HCT116 (cell line): ENCODE measurements around the gene PEG3.

Experiments
- CTCF ChIP-seq, 3 experiments: fragments of 200-600 bp in 1 of 3; sonication (generic) in 1 of 3; IDR thresholded peaks in 2 of 3; conservative IDR thresholded peaks in 1 of 3; 2 replicates each; pipeline ENCODE4 v1.5.1; 2012 to 2017; ENCODE audit warnings: low read depth in 2 of 3, low read length in 2 of 3, antibody characterized with exemption in 1 of 3, borderline replicate concordance in 1 of 3, control low read depth in 1 of 3, mild to moderate bottlenecking in 1 of 3, mixed read lengths in 1 of 3, mixed run types in 1 of 3, moderate library complexity in 1 of 3; ENCODE audit not compliant: insufficient read depth in 1 of 3
- EZH2 ChIP-seq: fragments of 200-600 bp; sonication (generic); IDR thresholded peaks from 2 replicates; pipeline ENCODE4 v1.6.1; 2017; ENCODE audit warnings: antibody characterized with exemption, mixed run types
- EZH2phosphoT487 ChIP-seq: fragments of 200-600 bp; IDR thresholded peaks from 2 replicates; pipeline ENCODE4 v1.6.1; 2018; ENCODE audit warnings: antibody characterized with exemption, borderline replicate concordance
- JUND ChIP-seq: IDR thresholded peaks from 2 replicates; pipeline ENCODE4 v1.6.1; 2012
- POLR2A ChIP-seq: IDR thresholded peaks from 2 replicates; pipeline ENCODE4 v1.7.0; 2011; ENCODE audit warnings: borderline replicate concordance; ENCODE audit not compliant: insufficient read depth, insufficient read length; ENCODE audit errors: extremely low read depth
- POLR2AphosphoS5 ChIP-seq: IDR thresholded peaks from 2 replicates; pipeline ENCODE4 v1.6.1; 2011; ENCODE audit warnings: mild to moderate bottlenecking, low read depth, low read length, moderate library complexity
- SIN3A ChIP-seq: IDR thresholded peaks from 2 replicates; pipeline ENCODE4 v1.6.1; 2012; ENCODE audit warnings: low read depth
- YY1 ChIP-seq: IDR thresholded peaks from 2 replicates; pipeline ENCODE4 v1.6.1; 2011; ENCODE audit warnings: low read length, low read depth, moderate library complexity, mild to moderate bottlenecking; ENCODE audit not compliant: insufficient replicate concordance; ENCODE audit errors: extremely low read depth
- ZFX ChIP-seq: fragments of 450-650 bp; IDR thresholded peaks from 2 replicates; pipeline ENCODE4 v1.6.1; 2017
- ZNF274 ChIP-seq: fragments of 200-500 bp; sonication (Bioruptor generic); IDR thresholded peaks from 2 replicates; pipeline ENCODE4 v1.6.1; 2014; ENCODE audit warnings: mild to moderate bottlenecking, low read depth, low read length, inconsistent platforms
- TF ChIP-seq, protein P1 (sequence below): IDR thresholded peaks from 2 replicates; pipeline ENCODE4 v1.6.1; 2012; ENCODE audit warnings: low read depth

DNA sequence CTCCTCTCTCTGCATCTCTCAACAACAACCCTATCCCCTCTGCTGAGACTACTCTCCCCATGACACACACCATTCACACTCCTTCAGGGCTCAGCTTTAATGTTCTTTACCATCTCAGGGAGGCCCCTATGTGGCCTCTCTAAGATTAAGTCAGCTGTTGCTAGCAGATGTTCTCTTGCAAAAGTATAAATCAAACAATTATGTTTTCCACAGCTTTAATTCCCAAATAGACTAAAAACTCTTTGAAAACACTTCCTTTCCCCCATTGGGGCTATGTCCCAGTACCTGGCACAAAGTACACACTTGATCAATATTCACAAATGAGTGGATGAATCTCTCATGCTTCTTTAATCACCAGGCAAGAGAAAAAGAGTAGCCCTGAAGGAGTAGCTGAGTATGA is 5.1 kb downstream of the PEG3 start:
- TF ChIP-seq POLR2A = no peak
- TF ChIP-seq EZH2phosphoT487 = no peak
- no peak for TF ChIP-seq CTCF (IDR thresholded peaks at IDR 0.05 in 2 of 3, conservative IDR thresholded peaks at IDR 0.05 in 1 of 3; ENCODE audit: borderline replicate concordance in 1 of 3, insufficient read depth in 1 of 3, low read depth in 2 of 3, low read length in 2 of 3)
- no peak for TF ChIP-seq EZH2
- TF ChIP-seq YY1 = no peak
- TF ChIP-seq SIN3A = no peak
- no peak for TF ChIP-seq JUND
- TF ChIP-seq ZNF274 = no peak
- TF ChIP-seq, protein P1, sequence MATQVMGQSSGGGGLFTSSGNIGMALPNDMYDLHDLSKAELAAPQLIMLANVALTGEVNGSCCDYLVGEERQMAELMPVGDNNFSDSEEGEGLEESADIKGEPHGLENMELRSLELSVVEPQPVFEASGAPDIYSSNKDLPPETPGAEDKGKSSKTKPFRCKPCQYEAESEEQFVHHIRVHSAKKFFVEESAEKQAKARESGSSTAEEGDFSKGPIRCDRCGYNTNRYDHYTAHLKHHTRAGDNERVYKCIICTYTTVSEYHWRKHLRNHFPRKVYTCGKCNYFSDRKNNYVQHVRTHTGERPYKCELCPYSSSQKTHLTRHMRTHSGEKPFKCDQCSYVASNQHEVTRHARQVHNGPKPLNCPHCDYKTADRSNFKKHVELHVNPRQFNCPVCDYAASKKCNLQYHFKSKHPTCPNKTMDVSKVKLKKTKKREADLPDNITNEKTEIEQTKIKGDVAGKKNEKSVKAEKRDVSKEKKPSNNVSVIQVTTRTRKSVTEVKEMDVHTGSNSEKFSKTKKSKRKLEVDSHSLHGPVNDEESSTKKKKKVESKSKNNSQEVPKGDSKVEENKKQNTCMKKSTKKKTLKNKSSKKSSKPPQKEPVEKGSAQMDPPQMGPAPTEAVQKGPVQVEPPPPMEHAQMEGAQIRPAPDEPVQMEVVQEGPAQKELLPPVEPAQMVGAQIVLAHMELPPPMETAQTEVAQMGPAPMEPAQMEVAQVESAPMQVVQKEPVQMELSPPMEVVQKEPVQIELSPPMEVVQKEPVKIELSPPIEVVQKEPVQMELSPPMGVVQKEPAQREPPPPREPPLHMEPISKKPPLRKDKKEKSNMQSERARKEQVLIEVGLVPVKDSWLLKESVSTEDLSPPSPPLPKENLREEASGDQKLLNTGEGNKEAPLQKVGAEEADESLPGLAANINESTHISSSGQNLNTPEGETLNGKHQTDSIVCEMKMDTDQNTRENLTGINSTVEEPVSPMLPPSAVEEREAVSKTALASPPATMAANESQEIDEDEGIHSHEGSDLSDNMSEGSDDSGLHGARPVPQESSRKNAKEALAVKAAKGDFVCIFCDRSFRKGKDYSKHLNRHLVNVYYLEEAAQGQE = no peak
- TF ChIP-seq ZFX = no peak
- no peak for TF ChIP-seq POLR2AphosphoS5
